Activated CD4-positive, alpha-beta T cell treated with anti-CD3 and anti-CD28 coated beads, Interleukin-2, amount 10 ng/mL, durations not matched to agents 24 days and 14 days (primary cell): ENCODE data around the gene HOXB6. TPM values are rescaled to one million over a fixed set of nuclear protein-coding genes. Genes with fewer than 3 reads are reported as not detected.

Experiments
- DNase-seq: peaks from one replicate; pipeline ENCODE4 v3.0.0; 2022
- H3K27ac Mint-ChIP-seq: one replicate; pipeline ENCODE4 v1.8.0; 2022; ENCODE audit warnings: mild to moderate bottlenecking, mixed read lengths
- H3K27me3 Mint-ChIP-seq: one replicate; pipeline ENCODE4 v1.8.0; 2022; ENCODE audit warnings: mixed read lengths
- H3K36me3 Mint-ChIP-seq: one replicate; pipeline ENCODE4 v1.8.0; 2022; ENCODE audit warnings: low read depth, mild to moderate bottlenecking, mixed read lengths
- H3K4me1 Mint-ChIP-seq: one replicate; pipeline ENCODE4 v1.8.0; 2021; ENCODE audit warnings: mixed read lengths
- H3K4me3 Mint-ChIP-seq: one replicate; pipeline ENCODE4 v1.8.0; 2022; ENCODE audit warnings: mild to moderate bottlenecking, moderate library complexity, mixed read lengths
- H3K9me3 Mint-ChIP-seq: one replicate; pipeline ENCODE4 v1.8.0; 2021; ENCODE audit warnings: mixed read lengths
- intact Hi-C: fragments of 100-400 bp; cut with micrococcal nuclease; formaldehyde crosslinking; loops from one replicate; pipeline ENCODE4 v1.15.1; 2023
- total RNA-seq: library from RNA; stranded (reverse); gene quantifications from 2 replicates; pipeline ENCODE4 v1.2.3, GENCODE V29; 2022

HOXB6 gene
- total RNA-seq, 1 donor from 2014 or later = 0.33 TPM

GRCh38 chr17:48565925-48566710 lies 38.7 kb downstream of the HOXB6 start:
- H3K27ac Mint-ChIP-seq = no peak overlapping the region
- intact Hi-C loops = no loop called here
- no peak for DNase-seq
- H3K4me1 Mint-ChIP-seq = peaks cover 19% of the 10 kb centered on the region
- peaks cover 16% of the 10 kb centered on the region for H3K36me3 Mint-ChIP-seq
- no peak overlapping the region for H3K4me3 Mint-ChIP-seq
- no peaks in the 10 kb centered on the region for H3K9me3 Mint-ChIP-seq
- peaks cover 28% of the 10 kb centered on the region for H3K27me3 Mint-ChIP-seq

- peaks cover 28% of the 10 kb centered on the region for H3K27me3 Mint-ChIP-seq
- H3K27ac Mint-ChIP-seq = no peak overlapping the region
- no peaks in the 10 kb centered on the region for H3K9me3 Mint-ChIP-seq
- no peak overlapping the region for H3K4me3 Mint-ChIP-seq
- no peak for DNase-seq
- H3K36me3 Mint-ChIP-seq = peaks cover 16% of the 10 kb centered on the region
- intact Hi-C loops = no loop called here
- H3K4me1 Mint-ChIP-seq = peaks cover 20% of the 10 kb centered on the region
Observed at GRCh38 chr17:48565022-48565554, 39.7 kb downstream of the HOXB6 start.

- intact Hi-C loops = no loop called here
- H3K4me3 Mint-ChIP-seq = no peak overlapping the region
- peaks cover 26% of the 10 kb centered on the region for H3K27me3 Mint-ChIP-seq
- no peak for DNase-seq
- H3K36me3 Mint-ChIP-seq = peaks cover 13% of the 10 kb centered on the region
- no peaks in the 10 kb centered on the region for H3K9me3 Mint-ChIP-seq
- peaks cover 20% of the 10 kb centered on the region for H3K4me1 Mint-ChIP-seq
- H3K27ac Mint-ChIP-seq = no peak overlapping the region
Observed at GRCh38 chr17:48564188-48565021, 40.4 kb downstream of the HOXB6 start.

DNA sequence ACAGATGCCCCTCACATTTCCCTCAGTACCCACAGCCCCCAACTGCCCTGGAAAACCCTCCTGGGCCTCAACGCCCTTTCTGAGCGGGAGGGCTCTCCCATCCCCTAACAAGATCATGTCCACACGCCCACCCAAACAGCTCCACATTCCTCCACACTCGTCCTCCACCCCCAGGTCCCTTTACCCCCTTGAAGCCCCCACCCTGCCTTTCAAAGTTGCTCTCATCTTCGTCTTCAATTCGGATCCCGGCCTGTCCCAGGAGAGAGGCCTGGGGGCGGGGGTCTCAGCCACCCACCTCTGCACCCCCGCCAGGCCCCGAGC lies 41.0 kb downstream of the HOXB6 start:
- H3K27ac Mint-ChIP-seq = no peak overlapping the region
- H3K36me3 Mint-ChIP-seq = peaks cover 11% of the 10 kb centered on the region
- intact Hi-C loops = no loop called here
- peaks cover 20% of the 10 kb centered on the region for H3K4me1 Mint-ChIP-seq
- H3K4me3 Mint-ChIP-seq = no peak overlapping the region
- peaks cover 23% of the 10 kb centered on the region for H3K27me3 Mint-ChIP-seq
- H3K9me3 Mint-ChIP-seq = no peaks in the 10 kb centered on the region
- no peak for DNase-seq

DNA sequence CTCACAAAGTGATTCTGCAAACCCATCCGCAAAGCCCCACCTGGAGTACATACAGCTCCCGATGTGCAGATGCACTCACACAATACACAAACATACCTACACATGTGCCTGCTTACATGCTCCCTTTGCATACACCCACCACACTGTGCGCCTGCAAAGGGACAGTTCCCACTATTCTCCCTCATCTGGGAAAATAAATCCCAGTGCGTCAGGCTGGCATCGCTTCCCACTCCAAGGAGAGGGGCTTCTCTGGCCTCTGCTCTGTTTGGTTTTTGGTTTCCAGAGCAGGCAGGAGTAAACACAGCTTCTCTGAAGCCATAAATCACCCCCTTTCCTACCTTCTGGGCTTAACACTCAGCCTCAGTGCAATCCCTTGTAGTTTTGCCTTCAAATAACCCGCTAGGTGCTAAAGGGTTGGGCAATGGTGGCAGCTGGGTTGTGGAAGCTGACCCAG lies 41.4 kb downstream of the HOXB6 start:
- no peak for DNase-seq
- H3K27me3 Mint-ChIP-seq = peaks cover 23% of the 10 kb centered on the region
- H3K9me3 Mint-ChIP-seq = no peaks in the 10 kb centered on the region
- intact Hi-C loops = no loop called here
- H3K36me3 Mint-ChIP-seq = peaks cover 10% of the 10 kb centered on the region
- H3K4me3 Mint-ChIP-seq = no peak overlapping the region
- no peak overlapping the region for H3K27ac Mint-ChIP-seq
- peaks cover 16% of the 10 kb centered on the region for H3K4me1 Mint-ChIP-seq

GRCh38 chr17:48562934-48563333 lies 41.9 kb downstream of the HOXB6 start:
- Mint-ChIP-seq H3K27me3 (peaks cover 23% of the 10 kb centered on the region), H3K4me1 (peaks cover 14% of the 10 kb centered on the region), H3K4me3 (no peak overlapping the region), H3K36me3 (peaks cover 7% of the 10 kb centered on the region), H3K9me3 (no peaks in the 10 kb centered on the region), H3K27ac (no peak overlapping the region)
- DNase-seq = no peak
- intact Hi-C loops = no loop called here

DNA sequence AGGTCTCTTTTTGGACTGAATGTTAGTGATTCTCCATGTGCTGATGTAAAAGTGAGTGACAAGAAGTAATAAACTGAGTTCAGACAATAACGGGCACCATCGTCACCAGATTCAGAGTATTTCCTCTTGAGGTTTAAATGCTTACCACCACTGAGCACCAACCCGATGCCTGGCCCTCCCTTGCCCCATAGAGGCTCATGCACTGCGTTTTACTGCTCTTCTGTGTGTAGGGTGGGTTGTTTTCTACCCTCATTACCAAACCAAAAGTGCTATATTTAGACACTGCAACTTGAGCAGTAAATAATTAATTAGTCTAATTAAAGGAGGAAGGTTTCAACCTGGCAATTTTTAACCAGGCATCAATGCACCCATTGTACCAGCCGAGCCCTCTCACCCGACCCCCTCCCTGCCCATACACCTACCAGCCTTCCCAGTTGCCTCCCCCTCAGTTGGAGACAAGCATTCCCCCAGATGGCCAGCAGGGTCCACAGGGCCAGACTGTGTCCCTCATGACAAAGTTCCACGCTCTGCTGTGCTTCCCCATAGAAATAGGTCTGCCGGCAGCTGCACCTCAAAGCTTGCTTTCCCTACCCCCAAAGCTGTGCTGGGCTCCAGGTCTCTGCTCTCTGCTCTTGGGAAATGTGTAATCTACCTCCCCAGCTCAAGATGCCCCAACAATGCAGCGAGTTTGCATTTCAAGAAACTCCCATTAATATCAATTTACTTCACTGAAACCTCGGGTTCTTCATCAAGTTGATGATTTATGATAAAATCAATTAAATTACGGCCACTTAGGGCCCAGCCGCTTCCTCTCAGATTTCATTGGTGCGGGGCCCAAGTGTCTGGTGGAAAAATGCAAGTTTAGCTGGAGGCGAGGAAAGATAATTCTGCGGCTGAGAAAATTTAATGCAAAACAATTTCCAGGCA lies 42.6 kb downstream of the HOXB6 start:
- Mint-ChIP-seq H3K27ac (no peak overlapping the region), H3K9me3 (no peaks in the 10 kb centered on the region), H3K27me3 (peaks cover 26% of the 10 kb centered on the region), H3K36me3 (peaks cover 7% of the 10 kb centered on the region), H3K4me3 (no peak overlapping the region), H3K4me1 (peaks cover 14% of the 10 kb centered on the region)
- DNase-seq = no peak
- intact Hi-C loops = no loop called here

- Mint-ChIP-seq H3K9me3 (no peaks in the 10 kb centered on the region), H3K4me3 (no peak overlapping the region), H3K36me3 (peaks cover 10% of the 10 kb centered on the region), H3K4me1 (peaks cover 20% of the 10 kb centered on the region), H3K27ac (no peak overlapping the region), H3K27me3 (peaks cover 40% of the 10 kb centered on the region)
- DNase-seq = no peak
- intact Hi-C loops = no loop called here
Observed at GRCh38 chr17:48559840-48560817, 44.7 kb downstream of the HOXB6 start.

DNA sequence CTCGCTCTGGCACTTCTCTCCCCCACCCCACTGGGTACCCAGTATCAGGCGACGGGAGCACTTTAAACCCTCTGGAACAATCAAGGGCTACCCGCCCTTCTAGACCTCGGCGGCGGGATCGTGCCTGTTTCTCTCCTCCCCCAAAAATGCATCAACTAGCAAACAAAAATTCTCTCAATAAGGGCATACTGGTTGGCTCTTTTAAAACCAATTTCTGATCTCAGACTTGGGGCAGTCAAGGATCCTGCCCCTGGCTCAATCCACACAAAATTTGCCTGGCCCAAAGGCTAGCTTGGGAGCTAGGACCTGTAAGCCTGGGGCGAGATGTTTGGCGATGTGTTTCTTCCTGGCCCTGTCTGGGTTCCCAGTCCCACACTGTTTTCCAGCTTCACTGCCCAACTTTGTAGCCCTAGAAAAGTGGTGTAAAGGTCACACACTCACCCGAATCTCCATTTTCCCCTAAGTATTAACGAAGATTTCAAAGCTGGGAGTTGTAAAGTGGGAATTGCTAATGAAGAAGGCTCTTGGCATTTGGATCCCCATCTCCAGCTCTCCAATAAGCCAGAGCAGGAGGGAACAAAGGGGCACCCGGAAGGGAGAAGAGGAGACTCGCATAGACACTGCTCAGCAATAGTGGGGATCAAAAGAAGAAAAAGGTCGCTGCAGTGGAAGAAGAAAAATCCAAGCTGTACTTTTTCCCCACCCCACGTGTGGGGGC lies 45.5 kb downstream of the HOXB6 start:
- peaks cover 15% of the 10 kb centered on the region for H3K36me3 Mint-ChIP-seq
- no peaks in the 10 kb centered on the region for H3K9me3 Mint-ChIP-seq
- intact Hi-C loops = no loop called here
- DNase-seq = no peak
- H3K4me1 Mint-ChIP-seq = peaks cover 21% of the 10 kb centered on the region
- H3K4me3 Mint-ChIP-seq = no peak overlapping the region
- peaks cover 42% of the 10 kb centered on the region for H3K27me3 Mint-ChIP-seq
- H3K27ac Mint-ChIP-seq = no peak overlapping the region

DNA sequence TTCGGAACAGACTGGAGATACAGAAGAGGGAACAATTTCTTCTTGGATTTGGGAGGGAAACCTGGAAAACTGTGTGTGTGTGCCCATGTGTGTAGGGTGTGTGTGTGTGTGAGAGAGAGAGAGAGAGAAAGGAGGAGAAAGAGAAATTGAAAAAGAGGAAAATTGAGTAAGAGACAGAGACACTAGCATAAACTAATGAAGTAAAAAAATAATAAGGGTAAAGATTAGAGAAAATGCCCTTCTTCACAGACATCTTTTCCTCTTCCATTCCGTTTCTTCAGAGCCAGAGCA lies 46.0 kb downstream of the HOXB6 start:
- intact Hi-C loops = no loop called here
- Mint-ChIP-seq H3K36me3 (peaks cover 16% of the 10 kb centered on the region), H3K9me3 (no peaks in the 10 kb centered on the region), H3K4me1 (peaks cover 20% of the 10 kb centered on the region), H3K27ac (no peak overlapping the region), H3K27me3 (peaks cover 42% of the 10 kb centered on the region), H3K4me3 (no peak overlapping the region)
- DNase-seq = no peak

DNA sequence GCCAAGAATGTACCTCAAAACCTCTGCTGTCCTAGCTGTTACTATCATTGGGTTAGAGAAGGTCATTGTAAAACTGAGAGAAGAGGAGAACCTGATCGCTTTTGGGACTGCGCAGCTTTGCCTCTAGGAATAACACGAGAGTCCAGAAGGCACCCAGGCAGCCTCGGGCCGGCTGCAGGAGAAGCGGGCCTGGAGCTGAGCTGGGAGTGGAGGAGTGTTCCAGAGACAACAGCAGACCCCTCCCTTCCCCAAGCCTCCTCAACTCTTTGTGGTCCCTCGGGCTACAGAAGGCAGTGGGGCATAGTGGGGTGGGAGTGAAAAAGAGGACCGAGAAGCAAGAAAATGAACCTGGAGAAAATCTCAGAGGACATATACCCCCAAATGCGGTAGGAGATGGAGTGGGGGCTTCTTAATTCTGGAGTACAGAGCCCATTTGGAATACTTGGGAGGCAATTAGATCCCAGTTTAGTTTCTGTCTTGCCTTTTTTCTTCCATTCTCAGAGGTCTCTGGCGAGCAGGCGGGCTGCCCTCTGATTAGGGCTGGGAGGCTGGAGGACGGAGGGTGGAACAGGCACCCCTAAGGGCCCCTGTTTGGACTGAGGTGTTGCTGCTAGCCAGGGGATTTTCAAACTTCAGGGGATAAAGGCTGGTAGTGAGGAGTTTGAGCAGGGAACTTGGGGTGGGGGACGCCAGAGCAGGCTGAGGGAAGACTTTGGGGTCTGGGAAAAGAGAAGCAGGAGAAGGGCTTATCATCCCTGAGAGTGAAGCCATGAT lies 46.5 kb downstream of the HOXB6 start:
- no peak overlapping the region for H3K27ac Mint-ChIP-seq
- DNase-seq = no peak
- H3K4me1 Mint-ChIP-seq = peaks cover 19% of the 10 kb centered on the region
- intact Hi-C loops = no loop called here
- H3K27me3 Mint-ChIP-seq = peaks cover 42% of the 10 kb centered on the region
- H3K4me3 Mint-ChIP-seq = no peak overlapping the region
- peaks cover 17% of the 10 kb centered on the region for H3K36me3 Mint-ChIP-seq
- no peaks in the 10 kb centered on the region for H3K9me3 Mint-ChIP-seq
